ENCODE data around the gene LGR4.

GRCh38 chr11:27436916-27437315 is 35.7 kb downstream of the LGR4 start:
- TF ChIP-seq SUZ12 (IDR thresholded peaks at IDR 0.05; ENCODE audit: extremely low read depth, insufficient read depth, insufficient read length) (no peak), YY1 (IDR thresholded peaks at IDR 0.05; ENCODE audit: insufficient read depth, insufficient read length) (no peak)
